ENCODE measurements around the gene MSRB2.

GRCh38 chr10:23073527-23073926 lies 21.9 kb upstream of the MSRB2 start:
- no peak for TF ChIP-seq CTCF (conservative IDR thresholded peaks at IDR 0.05 in 1 of 2, IDR thresholded peaks at IDR 0.05 in 1 of 2; ENCODE audit: low read depth in 1 of 2, low read length in 2 of 2)
- no peak for TF ChIP-seq EZH2 (IDR thresholded peaks at IDR 0.05; ENCODE audit: low read length, missing control alignments)

Data from fibroblast of lung (primary cell).